ENCODE data around the gene OXCT2.

DNA sequence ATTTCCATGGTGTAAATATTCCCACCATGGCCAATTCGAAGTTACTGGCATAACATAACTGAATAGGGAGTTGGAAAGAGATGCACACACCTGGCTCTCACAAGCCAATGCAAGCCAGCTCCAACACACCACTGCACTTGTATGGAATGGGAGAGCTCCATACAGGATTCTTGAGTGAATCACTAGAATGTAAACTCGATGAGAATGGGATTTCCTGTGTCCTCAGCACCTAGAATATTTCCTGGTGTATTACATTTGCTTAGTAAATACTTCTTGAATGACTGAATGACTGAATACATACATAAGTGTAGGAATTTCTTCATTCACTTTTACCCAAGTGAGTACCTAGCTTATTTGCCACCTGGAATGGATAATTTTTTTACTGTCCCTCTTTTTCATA is 48.7 kb downstream of the OXCT2 start:
- TF ChIP-seq EP300 (IDR thresholded peaks at IDR 0.05) = no peak
- TF ChIP-seq, protein P1, sequence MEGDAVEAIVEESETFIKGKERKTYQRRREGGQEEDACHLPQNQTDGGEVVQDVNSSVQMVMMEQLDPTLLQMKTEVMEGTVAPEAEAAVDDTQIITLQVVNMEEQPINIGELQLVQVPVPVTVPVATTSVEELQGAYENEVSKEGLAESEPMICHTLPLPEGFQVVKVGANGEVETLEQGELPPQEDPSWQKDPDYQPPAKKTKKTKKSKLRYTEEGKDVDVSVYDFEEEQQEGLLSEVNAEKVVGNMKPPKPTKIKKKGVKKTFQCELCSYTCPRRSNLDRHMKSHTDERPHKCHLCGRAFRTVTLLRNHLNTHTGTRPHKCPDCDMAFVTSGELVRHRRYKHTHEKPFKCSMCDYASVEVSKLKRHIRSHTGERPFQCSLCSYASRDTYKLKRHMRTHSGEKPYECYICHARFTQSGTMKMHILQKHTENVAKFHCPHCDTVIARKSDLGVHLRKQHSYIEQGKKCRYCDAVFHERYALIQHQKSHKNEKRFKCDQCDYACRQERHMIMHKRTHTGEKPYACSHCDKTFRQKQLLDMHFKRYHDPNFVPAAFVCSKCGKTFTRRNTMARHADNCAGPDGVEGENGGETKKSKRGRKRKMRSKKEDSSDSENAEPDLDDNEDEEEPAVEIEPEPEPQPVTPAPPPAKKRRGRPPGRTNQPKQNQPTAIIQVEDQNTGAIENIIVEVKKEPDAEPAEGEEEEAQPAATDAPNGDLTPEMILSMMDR (IDR thresholded peaks at IDR 0.05) = no peak

All from suprapubic skin (tissue), 3 donors.